ENCODE data around the gene TMEM69.
"Not testable (repeated sequence)": the region's sequence is repeated elsewhere in the genome, so short reads cannot be mapped to it uniquely, and the experiment has no call there.

Gene TMEM69

DNA sequence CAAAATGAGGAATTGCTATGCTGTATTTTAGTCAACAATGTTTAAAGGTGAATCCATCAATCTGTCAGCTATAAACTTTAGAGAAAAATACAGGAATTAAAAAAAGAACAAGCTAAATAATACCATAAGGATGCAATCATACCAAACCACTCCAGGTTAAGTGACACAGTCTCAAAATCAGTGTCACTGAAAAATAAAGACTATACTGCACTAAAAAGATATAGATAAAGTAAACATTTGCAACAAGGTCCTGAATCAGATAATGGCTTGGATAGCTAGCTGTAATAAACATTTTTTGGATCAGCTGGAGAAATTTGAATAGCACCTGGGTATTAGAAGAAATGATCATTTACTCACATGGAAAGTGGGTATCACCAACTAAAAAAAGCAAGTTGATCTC is 9.5 kb upstream of the TMEM69 start:
- no peak for DNase-seq

DNA sequence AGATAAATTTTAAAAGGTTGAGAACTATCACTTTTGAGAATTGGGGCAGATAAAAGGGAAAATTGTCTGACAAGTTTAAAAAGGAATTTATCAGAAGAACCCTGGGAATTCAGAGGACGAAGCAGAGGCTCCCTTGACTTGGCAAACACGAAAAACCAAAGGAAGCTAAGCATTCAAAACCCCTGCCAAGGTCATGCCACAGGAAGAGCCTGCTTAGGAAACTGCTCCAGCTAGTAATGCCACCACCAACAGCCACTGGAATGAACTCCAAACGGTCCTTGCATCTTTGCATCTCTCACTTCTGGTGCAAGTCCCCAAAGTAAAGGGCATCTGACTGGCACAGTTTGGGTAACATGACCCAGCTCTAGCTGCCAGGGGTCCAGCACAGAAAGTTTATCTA is 8.9 kb upstream of the TMEM69 start:
- no peak for DNase-seq

DNA sequence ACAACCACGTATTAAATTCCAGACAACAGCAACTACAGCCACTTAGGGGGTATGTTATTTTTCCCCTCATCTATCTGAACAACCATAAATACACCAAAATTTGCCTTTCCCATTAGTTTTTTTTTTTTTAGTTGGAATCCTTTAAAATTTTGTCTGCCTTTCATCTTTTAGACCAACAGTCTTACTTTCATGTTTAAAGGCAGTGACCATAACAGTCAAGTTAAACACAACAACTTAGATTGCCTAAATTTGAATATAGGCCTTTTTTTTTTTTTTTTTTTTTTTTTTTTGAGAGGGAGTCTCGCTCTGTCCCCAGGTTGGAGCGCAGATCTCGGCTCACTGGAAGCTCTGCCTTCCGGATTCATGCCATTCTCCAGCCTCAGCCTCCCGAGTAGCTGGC is 5.0 kb upstream of the TMEM69 start:
- no peak for DNase-seq

DNA sequence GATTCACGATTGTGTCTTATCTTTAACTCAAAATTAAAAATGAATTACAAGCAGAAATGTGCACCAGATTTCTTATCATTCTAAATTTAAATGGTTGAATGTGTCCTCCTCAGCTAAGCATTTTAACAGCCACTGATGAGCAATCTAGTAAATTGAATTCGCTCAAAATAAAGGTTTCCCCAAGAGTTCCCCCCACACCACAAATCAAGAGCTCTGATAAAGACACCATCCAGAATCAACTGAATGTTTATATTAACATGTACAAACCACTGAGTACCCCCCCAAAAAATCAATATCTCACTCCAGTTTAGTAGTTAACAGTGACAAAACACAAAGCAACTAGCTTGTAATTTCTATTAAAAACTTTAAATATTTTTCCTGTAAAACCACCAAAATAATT is 3.6 kb upstream of the TMEM69 start:
- DNase-seq: no peak

DNA sequence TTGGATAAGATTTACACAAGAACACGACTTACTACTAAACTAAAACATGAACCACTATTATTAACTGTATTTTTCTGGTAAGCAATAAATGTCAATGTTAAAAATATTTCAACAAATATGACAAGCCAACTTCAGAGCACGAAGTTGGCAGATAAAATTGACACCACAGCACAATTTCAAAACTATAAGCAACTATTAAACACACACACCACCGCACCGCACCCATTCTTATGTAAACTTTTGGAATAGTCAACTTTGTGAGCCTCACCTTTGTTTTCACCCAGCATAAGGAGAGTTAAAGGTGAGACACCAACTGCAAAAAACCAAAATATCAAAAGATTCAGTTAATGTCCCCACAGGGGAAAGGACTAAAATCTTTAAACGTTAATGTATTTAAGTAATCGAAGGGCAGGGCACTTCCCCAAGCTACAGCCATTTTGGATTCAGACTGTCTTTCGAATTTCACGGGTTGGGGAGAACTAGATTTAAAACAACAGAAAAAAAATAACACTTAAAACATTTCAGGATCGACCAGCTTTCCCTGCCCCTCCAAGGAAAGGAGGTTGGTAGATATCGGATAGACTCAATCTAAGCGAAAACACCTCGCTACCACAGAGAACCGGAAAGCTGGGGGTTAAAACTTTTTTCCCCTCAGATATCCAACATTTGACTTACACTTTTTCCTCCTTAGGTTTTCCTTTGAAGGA is 2.5 kb upstream of the TMEM69 start:
- DNase-seq: peak in 1 of 2 donors; percentile 28

DNA sequence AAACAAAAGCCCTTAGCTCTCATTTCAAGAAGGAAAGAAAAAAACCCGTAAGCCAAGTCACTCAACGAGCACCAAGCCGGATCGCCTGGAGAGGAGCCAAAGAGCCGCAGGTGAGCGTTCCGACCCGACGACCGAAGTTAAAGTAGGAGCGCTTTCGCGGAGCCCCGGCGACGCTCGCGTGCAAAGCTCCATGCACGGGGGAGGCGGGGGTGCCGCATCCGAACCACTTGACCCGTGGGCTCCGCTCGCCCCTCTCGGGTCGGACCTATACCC is 2.0 kb upstream of the TMEM69 start:
- DNase-seq: peak; percentile 50 to 67

DNA sequence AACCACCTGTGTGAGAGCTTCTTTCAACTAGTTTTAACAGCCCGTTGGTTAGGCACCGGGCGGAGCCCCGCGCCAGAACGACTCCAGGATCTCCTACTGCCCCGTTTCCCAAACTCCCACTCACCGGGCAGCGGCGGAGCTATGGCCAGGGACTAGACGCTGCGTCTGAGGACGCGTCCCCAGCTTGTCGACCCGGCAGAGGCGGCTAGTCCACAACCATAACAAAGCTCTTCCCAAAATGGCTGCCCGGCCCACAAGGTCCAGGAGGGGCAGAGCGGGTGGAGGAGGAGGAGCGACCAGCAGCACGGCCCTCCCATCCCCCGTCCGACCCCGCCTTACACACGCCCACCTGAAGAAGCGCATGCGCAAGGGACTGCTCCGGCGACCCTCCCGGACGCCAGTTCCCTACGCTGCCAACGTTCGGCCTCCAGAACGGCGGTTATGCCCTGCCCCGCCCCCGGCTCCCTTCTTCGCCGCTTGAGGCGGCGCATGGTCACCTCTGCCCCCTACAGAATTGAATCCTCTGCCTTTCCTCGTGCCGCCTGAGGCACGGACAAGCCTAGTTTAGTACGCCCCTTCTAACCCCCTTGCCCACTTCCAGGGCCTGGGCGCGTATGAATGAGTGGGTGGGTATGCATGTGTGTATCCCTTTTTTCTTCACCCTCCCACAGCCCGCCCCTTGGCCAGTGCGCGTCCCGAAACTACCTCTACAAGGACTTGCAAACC is 1.5 kb upstream of the TMEM69 start, which contains the start of gene GPBP1L1:
TSS of gene GPBP1L1 (minus strand) at position 246 of the 726 bp plus-strand sequence. CDS start 27,446 bp downstream, outside the sequence.
- peak; percentile 97 to 98 for DNase-seq

DNA sequence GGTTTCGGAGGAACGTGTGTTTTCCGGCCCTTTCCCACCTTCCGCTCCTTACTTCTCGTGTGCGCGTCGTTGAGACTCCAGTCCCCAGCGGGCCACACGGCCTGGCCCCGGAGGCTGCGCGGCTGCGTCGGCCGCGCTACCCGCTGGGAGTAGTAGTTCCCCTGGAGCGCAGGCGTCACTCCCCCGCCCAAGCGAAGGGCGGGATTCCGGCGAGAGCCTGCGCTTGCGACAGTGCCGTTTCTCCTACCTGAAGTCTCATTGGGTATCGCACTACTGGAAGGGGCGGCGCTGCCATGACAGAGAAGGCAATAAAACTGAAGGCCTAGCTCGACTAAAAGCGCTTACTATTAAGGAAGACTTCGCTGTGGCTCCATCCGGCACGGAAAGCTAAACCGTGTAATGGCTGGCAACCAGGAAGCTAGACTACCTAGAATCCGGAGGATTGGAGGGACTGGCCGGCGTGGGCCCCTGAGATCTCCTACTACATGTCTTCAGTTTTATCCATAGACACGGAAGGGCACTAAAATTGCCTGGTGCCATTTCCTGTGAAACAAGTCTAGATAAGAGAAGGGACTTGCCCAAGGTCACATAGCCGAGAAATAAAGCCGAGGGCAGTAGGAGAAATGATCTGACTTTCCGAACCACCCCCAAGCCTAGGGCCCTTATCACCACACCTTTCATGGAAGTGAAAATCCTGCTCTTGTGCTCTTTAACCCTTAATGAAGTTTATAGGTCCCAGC is 797 bp upstream of the TMEM69 start:
- DNase-seq: peak; percentile 99

DNA sequence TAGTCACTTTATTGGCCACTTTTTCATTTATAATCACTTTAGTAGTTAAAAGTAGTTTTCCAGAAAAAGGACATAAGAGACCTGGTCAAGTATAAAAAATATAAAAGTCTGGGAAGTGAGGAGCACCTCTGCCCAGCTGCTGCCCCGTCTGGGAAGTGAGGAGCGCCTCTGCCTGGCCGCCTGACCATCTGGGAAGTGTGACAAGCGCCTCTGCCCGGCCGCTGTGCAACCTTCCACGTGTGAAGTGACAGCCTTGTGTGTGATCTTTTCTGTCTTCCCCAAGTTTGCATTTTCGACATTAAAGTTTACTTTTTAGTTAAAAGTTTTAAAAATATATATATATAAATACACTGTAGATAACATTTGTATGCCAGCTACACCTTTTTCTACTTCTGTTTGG is 5.8 kb downstream of the TMEM69 start:
- not testable (repeated sequence) for DNase-seq

DNA sequence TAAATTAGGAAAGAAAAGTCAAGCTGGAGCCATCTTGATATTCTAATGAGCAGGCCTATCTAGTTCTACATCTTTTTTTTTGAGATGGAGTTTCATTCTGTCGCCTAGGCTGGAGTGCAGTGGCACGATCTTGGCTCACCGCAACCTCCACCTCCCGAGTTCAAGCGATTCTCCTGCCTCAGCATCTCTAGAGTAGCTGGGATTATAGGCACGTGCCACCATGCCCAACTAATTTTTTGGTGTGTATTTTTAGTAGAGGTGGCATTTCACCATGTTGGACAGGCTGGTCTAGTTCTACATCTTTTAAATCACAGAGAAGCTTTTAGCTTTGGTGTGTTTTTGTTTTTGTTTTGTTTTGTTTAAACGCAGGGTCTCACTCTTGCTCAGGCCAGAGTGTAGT is 6.8 kb downstream of the TMEM69 start:
- DNase-seq: no peak

DNA sequence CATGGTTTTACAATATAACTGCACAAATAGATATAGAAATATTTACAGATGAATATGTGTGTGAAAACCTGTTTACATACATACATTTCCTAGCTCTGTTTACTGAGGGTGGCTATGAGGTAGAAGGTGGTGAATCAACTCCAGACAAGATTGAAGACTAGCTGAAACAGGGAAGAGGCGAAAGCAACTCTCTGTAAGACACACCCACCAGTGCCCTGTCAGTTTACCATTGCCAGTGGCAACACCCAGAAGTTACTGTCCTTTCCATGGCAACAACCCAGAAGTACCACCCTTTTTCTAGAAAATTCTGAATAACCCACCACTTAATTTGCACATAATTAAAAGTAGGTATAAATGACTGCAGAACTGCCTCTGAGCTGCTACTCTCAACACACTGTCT is 16.7 kb downstream of the TMEM69 start:
- DNase-seq: no peak

DNA sequence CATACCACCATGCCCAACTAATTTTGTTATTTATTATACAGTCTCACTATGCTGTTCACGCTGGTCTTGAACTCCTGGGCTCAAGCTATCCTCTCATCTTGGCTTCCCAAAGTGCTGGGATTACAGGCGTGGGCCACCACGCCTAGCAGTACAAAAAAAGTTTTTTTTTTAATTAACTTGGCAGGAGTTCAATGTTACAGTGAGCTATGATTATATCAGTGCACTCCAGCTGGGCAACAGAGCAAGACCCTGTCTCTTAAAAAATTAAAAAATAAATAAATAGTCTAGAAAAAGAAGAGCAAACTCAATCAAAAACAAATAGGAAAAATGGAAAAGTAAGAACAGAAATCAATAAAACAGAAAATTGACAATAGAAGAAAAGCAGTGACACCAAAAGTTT is 25.7 kb downstream of the TMEM69 start:
- no peak for DNase-seq

DNA sequence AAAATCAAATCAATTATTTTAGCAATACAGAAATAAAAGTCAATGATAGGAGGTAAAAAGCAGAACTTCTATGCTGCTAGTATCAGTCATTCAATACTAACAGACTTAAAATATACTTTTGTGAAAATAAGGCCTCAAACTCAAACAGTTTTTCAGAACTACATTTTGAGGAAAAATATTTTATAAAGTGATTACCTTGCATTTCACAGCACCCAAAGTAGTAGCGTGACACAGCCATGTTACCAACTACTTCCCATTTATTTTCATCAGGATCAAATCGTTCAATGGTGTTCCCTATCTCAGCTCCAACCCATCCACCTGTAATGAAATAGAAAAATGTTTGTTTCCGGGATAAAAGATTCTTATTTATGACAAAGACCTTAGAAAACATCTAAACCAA is 28.7 kb downstream of the TMEM69 start:
- DNase-seq: no peak

DNA sequence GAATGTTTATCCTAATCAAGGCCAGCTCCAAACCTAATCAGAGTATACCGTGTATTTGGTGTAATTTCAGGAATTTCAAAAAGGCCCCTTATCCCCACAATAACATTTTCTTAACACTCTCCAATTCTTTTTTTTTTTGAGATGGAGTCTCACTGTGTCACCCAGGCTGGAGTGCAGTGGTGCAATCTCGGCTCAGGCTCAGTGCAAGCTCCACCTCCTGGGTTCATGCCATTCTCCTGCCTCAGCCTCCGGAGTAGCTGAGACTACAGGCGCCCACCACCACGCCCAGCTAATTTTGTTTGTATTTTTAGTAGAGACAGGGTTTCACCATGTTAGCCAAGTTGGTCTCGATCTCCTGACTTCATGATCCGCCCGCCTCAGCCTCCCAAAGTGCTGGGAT is 29.4 kb downstream of the TMEM69 start:
- not testable (repeated sequence) for DNase-seq

DNA sequence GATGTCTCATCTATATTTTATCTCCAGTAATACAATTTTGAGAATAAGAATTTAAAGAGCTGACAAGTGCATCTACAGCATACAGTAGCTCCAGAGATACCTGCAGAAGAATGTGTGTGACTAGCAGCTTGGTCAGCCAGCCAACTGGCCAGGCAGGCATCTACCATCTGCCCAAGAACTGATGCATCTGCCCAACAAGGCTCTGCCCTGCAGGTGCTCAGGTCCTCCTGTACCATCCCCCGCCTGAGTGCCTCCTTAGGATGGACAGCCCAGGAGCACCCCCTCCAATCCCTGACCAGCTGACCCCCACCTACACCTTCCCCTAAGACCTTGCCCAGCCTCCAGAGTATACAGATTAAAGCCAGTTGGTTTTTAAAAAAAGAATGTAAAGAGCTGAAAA is 30.3 kb downstream of the TMEM69 start:
- DNase-seq: no peak

DNA sequence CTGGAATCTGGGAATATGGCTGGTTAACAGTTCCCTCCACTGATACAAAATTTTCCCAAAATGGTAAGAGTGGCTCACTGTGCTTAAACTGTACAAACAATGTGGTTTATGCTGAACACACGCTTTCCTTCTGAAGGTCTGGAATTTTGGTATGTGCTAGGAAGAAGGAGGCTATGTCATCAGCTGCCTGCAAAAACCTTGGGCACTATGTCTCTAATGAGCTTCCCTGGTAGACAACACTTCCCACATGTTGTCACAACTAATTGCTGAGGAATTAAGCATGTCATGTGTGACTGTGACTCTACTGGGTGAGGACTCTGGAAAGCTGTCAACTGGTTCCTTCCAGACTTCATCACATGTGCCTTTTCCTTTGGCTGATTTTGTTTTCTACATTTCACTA is 33.2 kb downstream of the TMEM69 start:
- DNase-seq: no peak

DNA sequence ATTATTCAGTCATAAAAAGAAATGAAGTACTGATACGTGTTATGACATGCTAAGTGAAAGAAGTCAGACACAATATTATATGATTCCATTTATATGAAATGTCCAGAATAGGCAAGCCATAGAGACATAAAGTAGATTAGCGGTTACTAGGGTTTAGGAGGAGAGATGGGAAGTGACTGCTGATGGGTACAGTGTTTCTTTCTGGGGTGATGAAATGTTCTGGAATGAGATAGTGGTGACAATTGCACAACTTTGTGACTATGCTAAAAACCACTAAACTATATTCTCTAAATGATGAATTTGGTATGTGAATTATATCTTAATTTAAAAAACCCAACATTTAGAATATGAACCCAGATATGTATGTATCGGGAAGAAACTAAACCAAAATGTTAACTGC is 34.8 kb downstream of the TMEM69 start:
- DNase-seq: no peak

DNA sequence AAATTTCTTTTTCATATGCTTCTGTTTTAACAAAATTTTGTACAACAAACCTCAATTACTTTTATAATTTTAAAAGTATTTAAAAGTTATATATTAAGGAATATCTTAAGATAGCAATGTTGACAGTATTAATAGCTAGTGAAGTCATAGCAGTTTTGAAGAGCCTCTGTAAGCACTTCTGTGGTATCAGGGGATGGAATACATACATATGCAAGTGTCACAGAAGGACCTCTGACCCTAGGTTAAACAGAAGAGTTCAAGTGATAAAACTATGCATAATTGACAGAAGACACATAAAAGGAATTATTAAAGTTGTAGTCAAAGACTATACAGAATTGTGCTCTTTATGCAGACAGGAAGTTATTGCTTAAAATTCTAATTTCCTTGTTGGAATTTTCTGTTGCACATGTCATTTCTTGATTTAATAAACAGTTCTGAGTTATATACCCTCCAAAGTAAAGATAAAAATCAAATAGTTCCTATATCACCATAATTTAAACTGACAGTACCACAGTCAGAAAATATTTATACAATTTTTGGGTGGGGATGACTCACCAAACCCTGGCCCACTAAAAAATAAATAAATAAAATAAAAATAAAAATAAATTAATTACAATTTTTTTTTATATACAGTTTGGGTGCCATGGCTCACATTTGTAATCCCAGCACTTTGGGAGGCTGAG is 35.4 kb downstream of the TMEM69 start:
- DNase-seq: no peak

DNA sequence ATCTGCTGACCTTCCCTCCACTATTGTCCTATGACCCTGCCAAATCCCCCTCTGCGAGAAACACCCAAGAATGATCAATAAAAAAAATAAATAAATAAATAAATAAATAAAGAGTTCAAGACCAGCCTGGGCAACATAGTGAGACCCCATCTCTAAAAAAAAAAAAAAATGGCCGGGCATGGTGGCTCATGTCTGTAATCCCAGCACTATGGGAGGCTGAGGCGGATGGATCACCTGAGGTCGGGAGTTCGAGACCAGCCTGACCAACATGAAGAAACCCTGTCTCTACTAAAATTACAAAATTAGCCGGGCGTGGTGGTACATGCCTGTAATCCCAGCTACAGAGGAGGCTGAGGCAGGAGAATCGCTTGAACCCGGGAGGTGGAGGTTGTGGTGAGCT is 38.0 kb downstream of the TMEM69 start:
- not testable (repeated sequence) for DNase-seq

DNA sequence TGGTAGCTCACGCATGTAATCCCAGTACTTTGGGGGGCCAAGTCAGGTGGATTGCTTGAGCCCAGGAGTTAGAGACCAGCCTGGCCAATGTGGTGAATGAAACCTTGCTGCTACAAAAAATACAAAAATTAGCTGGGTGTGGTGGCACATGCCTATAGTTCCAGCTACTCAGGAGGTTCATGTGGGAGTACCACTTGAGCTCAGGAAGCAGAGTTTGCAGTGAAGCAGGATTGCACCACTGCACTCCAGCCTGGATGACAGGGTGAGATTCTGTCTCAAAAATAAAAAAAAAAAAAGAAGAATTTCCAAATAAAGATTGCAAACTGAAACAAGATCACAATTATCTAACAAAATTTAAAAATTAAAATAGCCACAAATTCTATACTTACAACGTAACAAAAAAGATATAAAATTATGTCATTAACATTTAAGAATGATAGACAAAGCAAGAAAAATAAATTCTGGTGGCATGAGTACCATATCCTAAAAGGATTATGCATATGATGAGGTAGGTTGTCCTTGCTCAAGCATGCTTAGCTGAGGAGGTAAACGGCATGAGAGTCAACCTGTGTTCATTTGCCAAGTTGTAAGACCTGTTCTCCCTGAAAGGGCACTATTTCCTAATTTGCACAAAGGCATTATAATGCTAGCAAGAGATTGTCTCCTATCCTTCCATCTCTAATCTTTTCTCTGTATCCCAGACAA is 42.2 kb downstream of the TMEM69 start:
- DNase-seq: no peak

DNA sequence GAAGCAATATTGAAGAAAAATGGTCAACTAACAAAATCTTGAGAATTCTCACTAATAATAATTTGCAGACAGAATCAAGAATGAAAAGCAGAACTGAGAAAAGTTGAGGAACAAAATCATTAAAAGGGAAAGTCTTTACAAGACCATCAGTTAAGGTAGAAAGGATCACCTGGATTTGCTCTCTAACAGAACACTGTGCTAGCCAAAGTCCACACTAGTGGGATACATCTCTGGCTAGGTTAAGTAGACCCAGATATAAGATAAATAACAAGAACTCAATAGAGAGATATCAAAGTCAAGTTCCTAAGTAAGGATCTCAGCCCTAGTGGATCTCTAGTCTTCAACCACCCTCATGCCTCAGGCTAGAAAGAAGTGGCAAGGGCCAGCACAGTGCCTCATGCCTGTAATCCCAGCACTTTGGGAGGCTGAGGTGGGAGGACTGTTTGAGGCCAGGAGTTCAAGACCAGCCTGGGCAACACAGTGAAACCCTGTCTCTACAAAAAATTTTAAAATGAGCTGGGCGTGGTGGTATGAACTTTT is 42.9 kb downstream of the TMEM69 start:
- DNase-seq: no peak

DNA sequence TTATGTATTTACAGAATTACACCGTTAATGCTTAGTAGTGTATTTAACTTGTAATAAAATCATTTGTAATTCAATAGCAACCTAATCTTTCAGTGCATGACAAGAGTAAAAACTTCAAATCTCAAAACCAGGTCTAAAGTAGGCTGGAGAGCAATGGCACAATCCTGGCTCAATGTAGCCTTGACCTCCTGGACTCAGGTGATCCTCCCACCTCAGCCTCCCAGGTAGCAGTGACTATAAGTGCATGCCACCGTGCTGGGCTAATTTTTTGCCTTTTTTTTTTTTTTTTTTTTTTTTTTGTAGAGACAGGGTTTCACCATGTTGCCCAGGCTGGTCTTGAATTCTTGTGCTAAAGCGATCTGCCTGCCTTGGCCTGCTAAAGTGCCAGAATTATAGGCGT is 51.2 kb downstream of the TMEM69 start:
- no peak for DNase-seq

All from CD4-positive, alpha-beta T cell treated with Interferon alpha-2 for 1 hour (primary cell).